ENCODE results near the gene PLBD2. TPM values are rescaled to one million over a fixed set of nuclear protein-coding genes. Genes with fewer than 3 reads are reported as not detected.

The PLBD2 gene
- total RNA-seq, 2 experiments from 2014 or later: 3.4 to 14.4 TPM

GRCh38 chr12:113329022-113329790 is 29.2 kb upstream of the PLBD2 start:
- Histone ChIP-seq H4K20me1 (ENCODE audit: insufficient read depth, low read length) (0 out of 2 replicates have a peak, but pooled peaks cover 4% of the 10 kb centered on the region), H3K27ac (ENCODE audit: low read depth, low read length, poor library complexity, severe bottlenecking) (no peak overlapping the region), H3K4me1 (ENCODE audit: insufficient read depth, low read length, poor library complexity, severe bottlenecking) (peaks cover 39% of the 10 kb centered on the region), H3K9me3 (ENCODE audit: low read length) (no peaks in the 10 kb centered on the region), H3K79me2 (ENCODE audit: insufficient read depth, low read depth, low read length) (peaks cover 14% of the 10 kb centered on the region; the same call in 1 of the 2 replicates), H3K36me3 (ENCODE audit: insufficient read depth, low read length) (peaks cover 76% of the 10 kb centered on the region), H2AFZ (ENCODE audit: low read length) (no peak overlapping the region), H3K9me2 (ENCODE audit: insufficient read depth, low read length) (no peaks in the 10 kb centered on the region), H3K4me3 (ENCODE audit: low read depth, low read length, poor library complexity, severe bottlenecking) (no peak overlapping the region), H3K4me2 (ENCODE audit: low read length) (no peak overlapping the region)
- no TSS peak for BruUV-seq (replicated peaks)
- TF ChIP-seq CTCF (conservative IDR thresholded peaks at IDR 0.05; ENCODE audit: low read length) (no peak), EZH2phosphoT487 (IDR thresholded peaks at IDR 0.05; ENCODE audit: borderline replicate concordance, low read depth, low read length) (no peak)
- intact Hi-C loops (cut with micrococcal nuclease; ENCODE audit: unreplicated experiment): no loop called here
- DNase-seq (ENCODE audit: low spot score): no peak
- ChIA-PET POLR2A (interaction anchor here (0.6 kb wide), 1 partner anchor 241 kb away, joined by 3 read pairs; no protein-coding TSS in a partner anchor), CTCF (ENCODE audit: unreplicated experiment) (no interaction called here)

DNA sequence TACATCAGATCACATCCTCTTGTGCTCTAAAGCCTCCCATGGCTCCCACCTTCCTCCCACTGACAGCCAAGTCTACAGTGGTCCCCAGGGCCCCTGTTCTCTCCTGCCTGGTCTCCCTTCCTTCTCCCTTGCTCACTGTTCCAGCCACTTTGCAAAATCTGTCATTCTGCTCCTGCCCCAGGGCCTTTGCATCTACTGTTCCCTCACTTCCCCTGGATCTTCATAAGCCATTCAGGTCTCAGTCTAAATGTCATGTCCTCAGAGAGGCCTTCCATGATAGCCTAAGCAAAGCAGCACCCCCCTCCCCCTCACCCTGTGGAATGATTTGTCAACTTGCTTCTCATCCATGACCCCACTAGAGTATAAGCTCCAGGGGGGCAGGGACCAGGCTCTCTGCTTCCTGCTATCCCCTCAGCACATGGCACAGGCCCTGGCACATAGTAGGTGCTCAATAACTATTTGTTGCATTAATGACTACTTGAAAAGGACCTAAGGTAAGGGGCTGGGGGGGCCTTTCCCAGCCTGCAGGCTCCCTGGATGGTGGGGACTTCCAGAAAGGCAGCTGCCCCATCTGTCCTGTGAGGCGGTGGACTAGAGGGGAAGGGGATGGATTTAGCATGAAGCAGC is 28.5 kb upstream of the PLBD2 start:
- TF ChIP-seq EZH2phosphoT487 (IDR thresholded peaks at IDR 0.05; ENCODE audit: borderline replicate concordance, low read depth, low read length): no peak
- TF ChIP-seq CTCF (conservative IDR thresholded peaks at IDR 0.05; ENCODE audit: low read length): no peak
- H3K9me2 ChIP-seq (ENCODE audit: insufficient read depth, low read length): no peaks in the 10 kb centered on the region
- intact Hi-C loops (cut with micrococcal nuclease; ENCODE audit: unreplicated experiment): loop anchor here (5.0 kb wide), 1 partner anchor 133 kb away; no protein-coding TSS in a partner anchor
- H3K36me3 ChIP-seq (ENCODE audit: insufficient read depth, low read length): peaks cover 73% of the 10 kb centered on the region
- CTCF ChIA-PET (ENCODE audit: unreplicated experiment): no interaction called here
- H3K79me2 ChIP-seq (ENCODE audit: insufficient read depth, low read depth, low read length): peaks cover 19% of the 10 kb centered on the region; the same call in 1 of the 2 replicates
- POLR2A ChIA-PET: interaction anchor here (0.6 kb wide), 1 partner anchor 242 kb away, joined by 3 read pairs; no protein-coding TSS in a partner anchor
- no peak overlapping the region for H3K4me3 ChIP-seq (ENCODE audit: low read depth, low read length, poor library complexity, severe bottlenecking)
- H2AFZ ChIP-seq (ENCODE audit: low read length): no peak overlapping the region
- no peak overlapping the region for H3K27ac ChIP-seq (ENCODE audit: low read depth, low read length, poor library complexity, severe bottlenecking)
- H3K9me3 ChIP-seq (ENCODE audit: low read length): no peaks in the 10 kb centered on the region
- DNase-seq (ENCODE audit: low spot score): no peak
- H4K20me1 ChIP-seq (ENCODE audit: insufficient read depth, low read length): 0 out of 2 replicates have a peak, but pooled peaks cover 4% of the 10 kb centered on the region
- H3K4me1 ChIP-seq (ENCODE audit: insufficient read depth, low read length, poor library complexity, severe bottlenecking): peaks cover 32% of the 10 kb centered on the region
- no peak overlapping the region for H3K4me2 ChIP-seq (ENCODE audit: low read length)
- no TSS peak for BruUV-seq (replicated peaks)

Measured in OCI-LY7 (cell line).